ENCODE measurements around the gene RGS9BP. TPM values are rescaled to one million over a fixed set of nuclear protein-coding genes. Genes with fewer than 3 reads are reported as not detected.
"Not testable (repeated sequence)": the region's sequence is repeated elsewhere in the genome, so short reads cannot be mapped to it uniquely, and the experiment has no call there.

Gene RGS9BP
- total RNA-seq, 1 donor from 2014 or later: 0.21 TPM

DNA sequence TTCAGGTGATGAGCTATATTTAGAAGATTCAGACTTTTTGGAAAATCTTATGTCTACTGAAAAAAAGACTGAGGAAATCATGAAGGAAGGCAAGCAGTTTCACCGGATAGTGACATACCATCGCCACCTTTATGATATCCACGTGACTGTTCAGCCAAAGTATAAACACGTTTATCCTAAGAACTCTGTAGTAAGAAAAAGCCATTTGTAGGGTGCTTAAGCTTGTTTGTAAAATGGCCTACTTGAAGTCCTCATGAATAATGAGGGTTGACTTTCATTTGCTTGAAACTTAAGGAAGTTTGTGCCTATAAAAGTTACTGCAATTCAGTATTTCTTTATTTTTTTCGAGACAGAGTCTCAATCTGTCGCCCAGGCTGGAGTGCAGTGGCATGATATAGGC lies 36.1 kb downstream of the RGS9BP start:
- Mint-ChIP-seq H3K4me3 (ENCODE audit: low read depth) (no peak overlapping the region), H3K27me3 (ENCODE audit: low read depth) (no peaks in the 10 kb centered on the region), H3K4me1 (ENCODE audit: low read depth) (peaks cover 14% of the 10 kb centered on the region), H3K9me3 (no peaks in the 10 kb centered on the region), H3K27ac (no peak overlapping the region), H3K36me3 (ENCODE audit: low read depth) (peaks cover 46% of the 10 kb centered on the region)
- no peak for DNase-seq (ENCODE audit: low spot score)
- intact Hi-C loops (cut with micrococcal nuclease): no loop called here

DNA sequence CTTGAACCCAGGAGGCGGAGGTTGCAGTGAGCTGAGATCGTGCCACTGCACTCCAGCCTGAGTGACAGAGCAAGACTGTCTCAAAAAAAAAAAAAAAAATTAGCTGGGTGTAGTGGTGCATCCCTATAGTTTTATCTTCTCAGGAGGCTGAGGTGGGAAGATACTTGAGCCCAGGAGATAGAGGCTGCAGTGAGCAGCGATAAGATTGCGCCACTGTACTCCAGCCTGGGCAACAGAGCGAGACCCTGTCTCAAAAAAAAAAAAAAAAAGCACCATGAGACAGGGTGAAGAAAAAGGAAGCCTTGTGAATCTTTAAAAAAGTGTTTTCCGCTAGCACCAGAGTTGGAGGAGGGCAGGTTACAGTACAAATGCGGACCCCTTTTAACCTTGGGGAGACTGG lies 40.6 kb downstream of the RGS9BP start:
- H3K36me3 Mint-ChIP-seq (ENCODE audit: low read depth): peaks cover 22% of the 10 kb centered on the region
- H3K4me3 Mint-ChIP-seq (ENCODE audit: low read depth); H3K4me1 Mint-ChIP-seq (ENCODE audit: low read depth); H3K27me3 Mint-ChIP-seq (ENCODE audit: low read depth); H3K9me3 Mint-ChIP-seq; intact Hi-C loops (cut with micrococcal nuclease); H3K27ac Mint-ChIP-seq; DNase-seq (ENCODE audit: low spot score): not testable (repeated sequence)

DNA sequence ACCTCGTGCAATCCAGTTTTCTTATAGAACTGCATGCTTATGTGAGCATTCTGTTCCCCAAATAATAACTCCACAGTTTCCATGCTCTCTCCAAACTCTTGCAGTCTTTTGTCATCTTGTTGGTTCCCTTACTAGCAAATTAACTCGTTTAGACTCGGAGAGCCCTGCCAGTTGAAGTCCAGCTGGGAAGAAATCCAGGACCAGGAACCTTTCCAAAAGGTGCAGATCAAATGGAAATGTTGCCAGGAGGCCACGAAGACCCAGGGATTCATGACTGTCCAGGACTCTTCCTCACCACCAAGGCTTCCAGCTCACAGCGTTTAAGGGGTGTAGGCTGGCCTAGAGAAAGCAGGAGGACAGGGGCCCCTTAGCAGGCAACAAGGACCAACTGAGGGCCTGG lies 41.8 kb downstream of the RGS9BP start:
- intact Hi-C loops (cut with micrococcal nuclease): no loop called here
- no peak for DNase-seq (ENCODE audit: low spot score)
- no peak overlapping the region for H3K4me3 Mint-ChIP-seq (ENCODE audit: low read depth)
- no peaks in the 10 kb centered on the region for H3K4me1 Mint-ChIP-seq (ENCODE audit: low read depth)
- no peak overlapping the region for H3K27ac Mint-ChIP-seq
- H3K9me3 Mint-ChIP-seq: no peaks in the 10 kb centered on the region
- H3K27me3 Mint-ChIP-seq (ENCODE audit: low read depth): no peaks in the 10 kb centered on the region
- H3K36me3 Mint-ChIP-seq (ENCODE audit: low read depth): peaks cover 20% of the 10 kb centered on the region

DNA sequence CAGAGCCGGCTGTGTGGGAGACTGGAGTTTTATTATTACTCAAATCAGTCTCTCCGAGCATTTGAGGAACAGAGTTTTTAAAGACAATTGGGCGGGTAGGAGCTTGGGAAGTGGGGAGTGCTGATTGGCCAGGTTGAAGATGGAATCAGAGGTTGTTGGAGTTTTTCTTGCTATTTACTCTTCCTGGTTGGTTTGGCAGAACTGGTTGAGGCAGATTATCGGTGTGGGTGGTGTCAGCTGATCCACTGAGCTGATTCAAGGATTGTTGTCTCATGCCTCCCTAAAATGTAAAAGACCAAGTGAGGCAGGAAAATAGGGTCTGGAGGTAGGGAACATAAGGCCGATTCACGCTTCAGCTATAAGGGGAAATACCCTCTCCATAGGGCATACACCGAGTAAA lies 42.6 kb downstream of the RGS9BP start:
- no peaks in the 10 kb centered on the region for H3K9me3 Mint-ChIP-seq
- H3K27ac Mint-ChIP-seq: no peak overlapping the region
- no peak overlapping the region for H3K4me3 Mint-ChIP-seq (ENCODE audit: low read depth)
- H3K27me3 Mint-ChIP-seq (ENCODE audit: low read depth): no peaks in the 10 kb centered on the region
- intact Hi-C loops (cut with micrococcal nuclease): no loop called here
- no peak for DNase-seq (ENCODE audit: low spot score)
- no peaks in the 10 kb centered on the region for H3K4me1 Mint-ChIP-seq (ENCODE audit: low read depth)
- H3K36me3 Mint-ChIP-seq (ENCODE audit: low read depth): peaks cover 14% of the 10 kb centered on the region

DNA sequence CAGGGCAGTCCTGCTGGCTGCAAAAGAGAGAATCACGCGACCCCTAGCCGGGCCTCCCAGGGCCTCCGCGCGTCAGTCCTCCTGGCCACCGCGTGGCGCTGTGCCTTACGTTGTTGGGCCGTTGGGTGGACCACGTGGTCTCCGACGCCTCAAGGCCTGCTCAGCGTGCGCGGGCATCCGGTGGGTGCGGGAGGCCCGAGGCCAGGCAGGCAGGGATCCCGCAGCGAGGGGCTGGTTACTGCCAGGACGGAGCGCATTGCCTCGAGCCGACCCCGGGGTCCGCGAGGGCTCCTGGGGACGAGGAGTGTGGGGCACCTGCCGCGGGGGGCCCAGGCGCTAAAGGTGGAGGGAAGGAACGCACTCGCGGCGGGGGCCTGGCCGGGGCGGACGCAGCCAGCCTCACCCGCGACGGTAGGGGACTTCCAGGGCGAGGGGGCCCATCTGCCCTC lies 44.0 kb downstream of the RGS9BP start, which contains the start of gene TDRD12:
TDRD12 (plus strand) TSS at position 157 of the 449 bp plus-strand sequence. CDS start 306 bp downstream, outside the sequence.
- Mint-ChIP-seq H3K36me3 (ENCODE audit: low read depth) (peaks cover 8% of the 10 kb centered on the region), H3K4me1 (ENCODE audit: low read depth) (no peaks in the 10 kb centered on the region), H3K9me3 (no peaks in the 10 kb centered on the region), H3K27ac (no peak within 1 kb of the TSS), H3K27me3 (ENCODE audit: low read depth) (no peaks in the 10 kb centered on the region), H3K4me3 (ENCODE audit: low read depth) (no peak within 1 kb of the TSS)
- intact Hi-C loops (cut with micrococcal nuclease): no loop called here
- no peak for DNase-seq (ENCODE audit: low spot score)

DNA sequence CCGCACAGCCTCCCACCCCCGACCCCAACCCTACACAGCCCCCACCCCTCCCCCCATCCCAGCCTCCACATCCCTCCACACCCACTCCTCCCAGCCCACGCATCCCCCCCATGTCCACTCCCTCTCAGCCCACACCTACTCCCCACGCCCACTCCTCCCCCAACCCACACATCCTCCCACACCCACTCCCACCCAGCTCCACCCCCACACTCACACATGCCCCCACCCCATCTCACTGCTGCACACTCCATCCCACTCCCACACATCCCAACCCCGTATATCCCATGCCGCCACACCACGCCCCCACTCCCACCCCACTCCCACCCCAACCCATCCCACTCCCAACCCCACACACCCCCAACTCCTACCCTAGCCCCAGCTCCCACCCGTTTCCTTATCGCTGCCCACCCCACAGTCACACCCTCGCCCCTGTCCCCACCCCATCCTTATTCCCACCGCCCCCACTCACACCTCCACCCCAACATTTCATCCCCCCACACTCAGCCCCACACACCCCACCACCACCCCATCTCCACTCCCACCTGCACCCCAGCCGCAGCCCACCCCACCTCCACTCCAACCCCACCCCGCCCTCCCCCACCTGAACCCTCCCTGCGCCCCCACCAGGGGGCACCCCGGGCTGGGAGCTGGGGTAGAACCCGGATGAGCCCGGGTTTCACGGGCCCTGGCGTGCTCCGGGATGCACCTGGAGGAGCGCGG lies 44.7 kb downstream of the RGS9BP start:
- no peak for DNase-seq (ENCODE audit: low spot score)
- Mint-ChIP-seq H3K36me3 (ENCODE audit: low read depth) (peaks cover under 1% of the 10 kb centered on the region), H3K4me1 (ENCODE audit: low read depth) (no peaks in the 10 kb centered on the region)

DNA sequence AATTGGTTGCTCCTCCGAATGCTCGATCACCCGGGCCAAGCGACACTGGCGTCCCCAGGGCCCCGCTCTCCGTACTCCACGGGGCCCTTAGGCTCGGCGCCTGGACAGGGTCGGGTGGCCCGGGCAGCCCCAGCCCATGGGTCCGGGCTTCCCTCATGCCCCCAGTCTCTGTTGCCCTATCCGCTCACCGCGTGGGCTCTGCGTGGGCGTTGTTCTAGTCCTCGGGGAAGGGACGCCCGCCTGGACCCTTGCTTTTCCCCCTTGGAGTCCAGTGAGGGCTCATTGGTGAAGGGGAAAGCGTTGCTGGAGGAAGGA lies 45.2 kb downstream of the RGS9BP start:
- H3K27ac Mint-ChIP-seq: no peak overlapping the region
- H3K27me3 Mint-ChIP-seq (ENCODE audit: low read depth): no peaks in the 10 kb centered on the region
- H3K36me3 Mint-ChIP-seq (ENCODE audit: low read depth): no peaks in the 10 kb centered on the region
- intact Hi-C loops (cut with micrococcal nuclease): no loop called here
- no peaks in the 10 kb centered on the region for H3K9me3 Mint-ChIP-seq
- H3K4me1 Mint-ChIP-seq (ENCODE audit: low read depth): no peaks in the 10 kb centered on the region
- no peak overlapping the region for H3K4me3 Mint-ChIP-seq (ENCODE audit: low read depth)
- no peak for DNase-seq (ENCODE audit: low spot score)

More for the DNA sequence above, 44.7 kb downstream of the RGS9BP start:
- Mint-ChIP-seq H3K27ac (no peak overlapping the region), H3K9me3 (no peaks in the 10 kb centered on the region), H3K4me3 (ENCODE audit: low read depth) (no peak overlapping the region), H3K27me3 (ENCODE audit: low read depth) (no peaks in the 10 kb centered on the region)
- intact Hi-C loops (cut with micrococcal nuclease): no loop called here

Other genes starting within 250 kb of the RGS9BP start
- 207 and 216 TPM in 2 replicates for gene PDCD5, start 94.7 kb upstream of the RGS9BP start, total RNA-seq
- gene ANKRD27, start 668 bp upstream of the RGS9BP start, total RNA-seq: 35.6 and 38.3 TPM in 2 replicates
- 25.0 and 25.6 TPM in 2 replicates for gene NUDT19, start 16.0 kb downstream of the RGS9BP start, total RNA-seq
- gene TDRD12, start 43.9 kb downstream of the RGS9BP start, total RNA-seq: 0.07 TPM in 1 of 2 replicates, not detected in the other
- 0.21 TPM in 1 of 2 replicates, not detected in the other for gene SLC7A9, start 193.9 kb downstream of the RGS9BP start, total RNA-seq